ENCODE results near the gene HAUS5. TPM values are rescaled to one million over a fixed set of nuclear protein-coding genes. Genes with fewer than 3 reads are reported as not detected.
A peak's percentile ranks its signal among the peaks of the same experiment; 100 is the strongest.

HAUS5 gene
- total and polyA plus RNA-seq, 10 of the 15 experiments (the other 5 are each of a cell fraction or from before 2014, with no cell fraction given): 3.1 to 32.6 (median 17.6) TPM

DNA sequence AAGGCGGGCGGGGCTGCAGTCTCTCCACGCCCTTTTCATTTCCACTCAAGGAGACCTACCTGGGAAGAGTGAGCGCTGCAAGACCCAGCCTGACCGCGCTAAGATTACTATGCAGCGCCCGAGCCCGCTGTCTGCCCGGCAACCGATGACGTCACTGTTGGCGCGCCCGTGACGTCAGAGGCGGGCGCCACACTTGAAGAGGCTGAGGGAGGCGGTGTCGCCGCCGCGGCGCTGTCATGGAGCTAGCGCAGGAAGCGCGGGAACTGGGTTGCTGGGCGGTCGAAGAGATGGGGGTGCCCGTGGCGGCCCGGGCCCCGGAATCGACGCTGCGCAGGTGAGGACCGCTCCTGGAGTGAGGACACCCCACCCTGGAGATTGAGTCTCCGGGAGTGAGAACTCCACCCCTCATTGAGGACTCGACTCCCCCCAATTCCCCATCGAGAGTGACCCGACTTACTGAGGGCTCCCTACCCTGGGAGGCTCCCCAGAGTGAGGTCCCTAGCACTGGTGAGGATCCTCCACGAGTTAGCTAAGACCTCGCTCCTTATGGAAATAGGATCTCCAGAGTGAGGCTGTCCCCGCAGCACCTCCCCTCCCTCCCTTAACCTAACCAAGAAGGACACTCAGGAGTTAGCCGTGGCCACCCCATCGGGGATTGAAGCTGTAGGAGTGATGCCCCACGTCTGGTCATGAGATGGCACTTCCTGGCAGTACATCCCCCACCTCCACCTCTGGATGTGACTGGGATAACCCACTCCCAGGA lies at the start of gene HAUS5 (continued):
- TF ChIP-seq, protein P1, sequence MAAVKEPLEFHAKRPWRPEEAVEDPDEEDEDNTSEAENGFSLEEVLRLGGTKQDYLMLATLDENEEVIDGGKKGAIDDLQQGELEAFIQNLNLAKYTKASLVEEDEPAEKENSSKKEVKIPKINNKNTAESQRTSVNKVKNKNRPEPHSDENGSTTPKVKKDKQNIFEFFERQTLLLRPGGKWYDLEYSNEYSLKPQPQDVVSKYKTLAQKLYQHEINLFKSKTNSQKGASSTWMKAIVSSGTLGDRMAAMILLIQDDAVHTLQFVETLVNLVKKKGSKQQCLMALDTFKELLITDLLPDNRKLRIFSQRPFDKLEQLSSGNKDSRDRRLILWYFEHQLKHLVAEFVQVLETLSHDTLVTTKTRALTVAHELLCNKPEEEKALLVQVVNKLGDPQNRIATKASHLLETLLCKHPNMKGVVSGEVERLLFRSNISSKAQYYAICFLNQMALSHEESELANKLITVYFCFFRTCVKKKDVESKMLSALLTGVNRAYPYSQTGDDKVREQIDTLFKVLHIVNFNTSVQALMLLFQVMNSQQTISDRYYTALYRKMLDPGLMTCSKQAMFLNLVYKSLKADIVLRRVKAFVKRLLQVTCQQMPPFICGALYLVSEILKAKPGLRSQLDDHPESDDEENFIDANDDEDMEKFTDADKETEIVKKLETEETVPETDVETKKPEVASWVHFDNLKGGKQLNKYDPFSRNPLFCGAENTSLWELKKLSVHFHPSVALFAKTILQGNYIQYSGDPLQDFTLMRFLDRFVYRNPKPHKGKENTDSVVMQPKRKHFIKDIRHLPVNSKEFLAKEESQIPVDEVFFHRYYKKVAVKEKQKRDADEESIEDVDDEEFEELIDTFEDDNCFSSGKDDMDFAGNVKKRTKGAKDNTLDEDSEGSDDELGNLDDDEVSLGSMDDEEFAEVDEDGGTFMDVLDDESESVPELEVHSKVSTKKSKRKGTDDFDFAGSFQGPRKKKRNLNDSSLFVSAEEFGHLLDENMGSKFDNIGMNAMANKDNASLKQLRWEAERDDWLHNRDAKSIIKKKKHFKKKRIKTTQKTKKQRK (IDR thresholded peaks at IDR 0.05; ENCODE audit: low read depth, low read length): no peak
- TF ChIP-seq, protein P2, sequence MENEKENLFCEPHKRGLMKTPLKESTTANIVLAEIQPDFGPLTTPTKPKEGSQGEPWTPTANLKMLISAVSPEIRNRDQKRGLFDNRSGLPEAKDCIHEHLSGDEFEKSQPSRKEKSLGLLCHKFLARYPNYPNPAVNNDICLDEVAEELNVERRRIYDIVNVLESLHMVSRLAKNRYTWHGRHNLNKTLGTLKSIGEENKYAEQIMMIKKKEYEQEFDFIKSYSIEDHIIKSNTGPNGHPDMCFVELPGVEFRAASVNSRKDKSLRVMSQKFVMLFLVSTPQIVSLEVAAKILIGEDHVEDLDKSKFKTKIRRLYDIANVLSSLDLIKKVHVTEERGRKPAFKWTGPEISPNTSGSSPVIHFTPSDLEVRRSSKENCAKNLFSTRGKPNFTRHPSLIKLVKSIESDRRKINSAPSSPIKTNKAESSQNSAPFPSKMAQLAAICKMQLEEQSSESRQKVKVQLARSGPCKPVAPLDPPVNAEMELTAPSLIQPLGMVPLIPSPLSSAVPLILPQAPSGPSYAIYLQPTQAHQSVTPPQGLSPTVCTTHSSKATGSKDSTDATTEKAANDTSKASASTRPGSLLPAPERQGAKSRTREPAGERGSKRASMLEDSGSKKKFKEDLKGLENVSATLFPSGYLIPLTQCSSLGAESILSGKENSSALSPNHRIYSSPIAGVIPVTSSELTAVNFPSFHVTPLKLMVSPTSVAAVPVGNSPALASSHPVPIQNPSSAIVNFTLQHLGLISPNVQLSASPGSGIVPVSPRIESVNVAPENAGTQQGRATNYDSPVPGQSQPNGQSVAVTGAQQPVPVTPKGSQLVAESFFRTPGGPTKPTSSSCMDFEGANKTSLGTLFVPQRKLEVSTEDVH (IDR thresholded peaks at IDR 0.05; ENCODE audit: low read depth, partially characterized antibody): peak; percentile 95
- TF ChIP-seq NFIC (IDR thresholded peaks at IDR 0.05; ENCODE audit: low read depth, low read length) (no peak), BHLHE40 (IDR thresholded peaks at IDR 0.05; ENCODE audit: borderline replicate concordance in 1 of 2, low read depth in 2 of 2, low read length in 1 of 2) (peak; percentile 72 to 89), RBBP5 (conservative IDR thresholded peaks at IDR 0.05) (no peak), MTA2 (IDR thresholded peaks at IDR 0.05; ENCODE audit: low read depth) (0 out of 2 replicates have a peak, but pooled peaks have one; percentile 2), ZZZ3 (IDR thresholded peaks at IDR 0.05; ENCODE audit: control insufficient read depth, insufficient read length, low read depth) (no peak), ASH2L (IDR thresholded peaks at IDR 0.05; ENCODE audit: borderline replicate concordance, low read depth) (no peak), HCFC1 (IDR thresholded peaks at IDR 0.05; ENCODE audit: low read length) (peak; percentile 77), RFX5 (IDR thresholded peaks at IDR 0.05; ENCODE audit: low read depth, low read length) (peak; percentile 100), CHD1 (IDR thresholded peaks at IDR 0.05; ENCODE audit: low read depth, low read length) (no peak)
- TF ChIP-seq, protein P3, sequence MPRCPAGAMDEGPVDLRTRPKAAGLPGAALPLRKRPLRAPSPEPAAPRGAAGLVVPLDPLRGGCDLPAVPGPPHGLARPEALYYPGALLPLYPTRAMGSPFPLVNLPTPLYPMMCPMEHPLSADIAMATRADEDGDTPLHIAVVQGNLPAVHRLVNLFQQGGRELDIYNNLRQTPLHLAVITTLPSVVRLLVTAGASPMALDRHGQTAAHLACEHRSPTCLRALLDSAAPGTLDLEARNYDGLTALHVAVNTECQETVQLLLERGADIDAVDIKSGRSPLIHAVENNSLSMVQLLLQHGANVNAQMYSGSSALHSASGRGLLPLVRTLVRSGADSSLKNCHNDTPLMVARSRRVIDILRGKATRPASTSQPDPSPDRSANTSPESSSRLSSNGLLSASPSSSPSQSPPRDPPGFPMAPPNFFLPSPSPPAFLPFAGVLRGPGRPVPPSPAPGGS (IDR thresholded peaks at IDR 0.05; ENCODE audit: borderline replicate concordance, insufficient read depth, low read depth, low read length, poor library complexity, severe bottlenecking): no peak
- TF ChIP-seq, protein P4, sequence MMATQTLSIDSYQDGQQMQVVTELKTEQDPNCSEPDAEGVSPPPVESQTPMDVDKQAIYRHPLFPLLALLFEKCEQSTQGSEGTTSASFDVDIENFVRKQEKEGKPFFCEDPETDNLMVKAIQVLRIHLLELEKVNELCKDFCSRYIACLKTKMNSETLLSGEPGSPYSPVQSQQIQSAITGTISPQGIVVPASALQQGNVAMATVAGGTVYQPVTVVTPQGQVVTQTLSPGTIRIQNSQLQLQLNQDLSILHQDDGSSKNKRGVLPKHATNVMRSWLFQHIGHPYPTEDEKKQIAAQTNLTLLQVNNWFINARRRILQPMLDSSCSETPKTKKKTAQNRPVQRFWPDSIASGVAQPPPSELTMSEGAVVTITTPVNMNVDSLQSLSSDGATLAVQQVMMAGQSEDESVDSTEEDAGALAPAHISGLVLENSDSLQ (IDR thresholded peaks at IDR 0.05): no peak; the same call in 1 of the 2 replicates
- TF ChIP-seq, protein P5, sequence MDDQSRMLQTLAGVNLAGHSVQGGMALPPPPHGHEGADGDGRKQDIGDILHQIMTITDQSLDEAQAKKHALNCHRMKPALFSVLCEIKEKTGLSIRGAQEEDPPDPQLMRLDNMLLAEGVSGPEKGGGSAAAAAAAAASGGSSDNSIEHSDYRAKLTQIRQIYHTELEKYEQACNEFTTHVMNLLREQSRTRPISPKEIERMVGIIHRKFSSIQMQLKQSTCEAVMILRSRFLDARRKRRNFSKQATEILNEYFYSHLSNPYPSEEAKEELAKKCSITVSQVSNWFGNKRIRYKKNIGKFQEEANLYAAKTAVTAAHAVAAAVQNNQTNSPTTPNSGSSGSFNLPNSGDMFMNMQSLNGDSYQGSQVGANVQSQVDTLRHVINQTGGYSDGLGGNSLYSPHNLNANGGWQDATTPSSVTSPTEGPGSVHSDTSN (IDR thresholded peaks at IDR 0.05; ENCODE audit: insufficient replicate concordance, low read depth, low read length): no peak
- TF ChIP-seq, protein P6, sequence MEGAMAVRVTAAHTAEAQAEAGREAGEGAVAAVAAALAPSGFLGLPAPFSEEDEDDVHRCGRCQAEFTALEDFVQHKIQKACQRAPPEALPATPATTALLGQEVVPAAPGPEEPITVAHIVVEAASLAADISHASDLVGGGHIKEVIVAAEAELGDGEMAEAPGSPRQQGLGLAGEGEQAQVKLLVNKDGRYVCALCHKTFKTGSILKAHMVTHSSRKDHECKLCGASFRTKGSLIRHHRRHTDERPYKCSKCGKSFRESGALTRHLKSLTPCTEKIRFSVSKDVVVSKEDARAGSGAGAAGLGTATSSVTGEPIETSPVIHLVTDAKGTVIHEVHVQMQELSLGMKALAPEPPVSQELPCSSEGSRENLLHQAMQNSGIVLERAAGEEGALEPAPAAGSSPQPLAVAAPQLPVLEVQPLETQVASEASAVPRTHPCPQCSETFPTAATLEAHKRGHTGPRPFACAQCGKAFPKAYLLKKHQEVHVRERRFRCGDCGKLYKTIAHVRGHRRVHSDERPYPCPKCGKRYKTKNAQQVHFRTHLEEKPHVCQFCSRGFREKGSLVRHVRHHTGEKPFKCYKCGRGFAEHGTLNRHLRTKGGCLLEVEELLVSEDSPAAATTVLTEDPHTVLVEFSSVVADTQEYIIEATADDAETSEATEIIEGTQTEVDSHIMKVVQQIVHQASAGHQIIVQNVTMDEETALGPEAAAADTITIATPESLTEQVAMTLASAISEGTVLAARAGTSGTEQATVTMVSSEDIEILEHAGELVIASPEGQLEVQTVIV (IDR thresholded peaks at IDR 0.05; ENCODE audit: borderline replicate concordance, partially characterized antibody): no peak
